ENCODE data around the gene OSBPL8. TPM values are rescaled to one million over a fixed set of nuclear protein-coding genes. Genes with fewer than 3 reads are reported as not detected.
A peak's percentile ranks its signal among the peaks of the same experiment; 100 is the strongest.

The OSBPL8 gene
- total RNA-seq, 1 donor from 2014 or later: 56.1 TPM

GRCh38 chr12:76548222-76548837, 11.2 kb downstream of the OSBPL8 start:
- DNase-seq (ENCODE audit: extremely low spot score, unreplicated experiment): no peak
- Mint-ChIP-seq H3K9me3 (no peaks in the 10 kb centered on the region), H3K27ac (peak overlapping the region; percentile 43), H3K36me3 (no peaks in the 10 kb centered on the region), H3K4me3 (peak overlapping the region; percentile 45), H3K4me1 (ENCODE audit: unreplicated experiment) (peaks cover 43% of the 10 kb centered on the region), H3K27me3 (no peaks in the 10 kb centered on the region)
- no peak for TF ChIP-seq CTCF (conservative IDR thresholded peaks at IDR 0.05)

- H3K36me3 Mint-ChIP-seq: no peaks in the 10 kb centered on the region
- no peak for DNase-seq (ENCODE audit: extremely low spot score, unreplicated experiment)
- H3K27me3 Mint-ChIP-seq: no peaks in the 10 kb centered on the region
- H3K4me3 Mint-ChIP-seq: peak overlapping the region; percentile 19
- peaks cover 36% of the 10 kb centered on the region for H3K4me1 Mint-ChIP-seq (ENCODE audit: unreplicated experiment)
- no peaks in the 10 kb centered on the region for H3K9me3 Mint-ChIP-seq
- TF ChIP-seq CTCF (conservative IDR thresholded peaks at IDR 0.05): no peak
- H3K27ac Mint-ChIP-seq: peak overlapping the region; percentile 43
Observed at GRCh38 chr12:76547526-76547925, 12.0 kb downstream of the OSBPL8 start.

GRCh38 chr12:76546889-76547288, 12.7 kb downstream of the OSBPL8 start:
- Mint-ChIP-seq H3K4me3 (peak overlapping the region; percentile 62), H3K36me3 (no peaks in the 10 kb centered on the region), H3K9me3 (no peaks in the 10 kb centered on the region), H3K4me1 (ENCODE audit: unreplicated experiment) (peaks cover 34% of the 10 kb centered on the region), H3K27me3 (no peaks in the 10 kb centered on the region), H3K27ac (peak overlapping the region; percentile 43)
- DNase-seq (ENCODE audit: extremely low spot score, unreplicated experiment): no peak
- no peak for TF ChIP-seq CTCF (conservative IDR thresholded peaks at IDR 0.05)

- no peak for DNase-seq (ENCODE audit: extremely low spot score, unreplicated experiment)
- H3K9me3 Mint-ChIP-seq: no peaks in the 10 kb centered on the region
- peaks cover 28% of the 10 kb centered on the region for H3K4me1 Mint-ChIP-seq (ENCODE audit: unreplicated experiment)
- H3K27me3 Mint-ChIP-seq: no peaks in the 10 kb centered on the region
- H3K4me3 Mint-ChIP-seq: no peak overlapping the region
- no peak overlapping the region for H3K27ac Mint-ChIP-seq
- no peaks in the 10 kb centered on the region for H3K36me3 Mint-ChIP-seq
- no peak for TF ChIP-seq CTCF (conservative IDR thresholded peaks at IDR 0.05)
Observed at GRCh38 chr12:76545486-76545885, 14.1 kb downstream of the OSBPL8 start.

GRCh38 chr12:76544601-76545261, 14.8 kb downstream of the OSBPL8 start:
- Mint-ChIP-seq H3K4me1 (ENCODE audit: unreplicated experiment) (peaks cover 33% of the 10 kb centered on the region), H3K27ac (no peak overlapping the region), H3K4me3 (no peak overlapping the region), H3K9me3 (no peaks in the 10 kb centered on the region), H3K27me3 (no peaks in the 10 kb centered on the region), H3K36me3 (no peaks in the 10 kb centered on the region)
- DNase-seq (ENCODE audit: extremely low spot score, unreplicated experiment): no peak
- TF ChIP-seq CTCF (conservative IDR thresholded peaks at IDR 0.05): no peak

Measured in type B pancreatic cell (in vitro differentiated cells).